SJCRH30 (cell line): ENCODE data around the gene GLI3. TPM values are rescaled to one million over a fixed set of nuclear protein-coding genes. Genes with fewer than 3 reads are reported as not detected.

Experiments used
- DNase-seq, 2 experiments: peaks; one replicate each; pipeline ENCODE4 v3.0.0-alpha.2; 2015 to 2020
- H3K27ac ChIP-seq: fragments of 250-450 bp; sonication (Bioruptor Pico); 2 replicates; pipeline ENCODE4 v1.5.1; 2020; ENCODE audit warnings: mild to moderate bottlenecking, moderate library complexity
- H3K27me3 ChIP-seq: fragments of 250-450 bp; sonication (Bioruptor Pico); 2 replicates; pipeline ENCODE4 v1.5.1; 2020; ENCODE audit warnings: mild to moderate bottlenecking, moderate library complexity
- H3K36me3 ChIP-seq: fragments of 250-450 bp; sonication (Bioruptor Pico); 2 replicates; pipeline ENCODE4 v1.5.1; 2020; ENCODE audit warnings: mild to moderate bottlenecking, moderate library complexity
- H3K4me1 ChIP-seq: fragments of 250-450 bp; sonication (Bioruptor Pico); 2 replicates; pipeline ENCODE4 v1.5.1; 2020; ENCODE audit warnings: mild to moderate bottlenecking, moderate library complexity
- H3K4me3 ChIP-seq: fragments of 250-450 bp; sonication (Bioruptor Pico); 2 replicates; pipeline ENCODE4 v1.5.1; 2020; ENCODE audit warnings: mild to moderate bottlenecking, moderate library complexity
- H3K9me3 ChIP-seq: fragments of 250-450 bp; sonication (Bioruptor Pico); replicated peaks from 2 replicates; pipeline ENCODE4 v1.5.1; 2020; ENCODE audit warnings: mild to moderate bottlenecking, moderate library complexity
- total RNA-seq: library from RNA; depleted of rRNA; stranded (reverse); fragments of >200 nt; shearing (Covaris generic); gene quantifications from 2 replicates; pipeline ENCODE4 v1.2.3, GENCODE V29; 2014

The GLI3 gene
- total RNA-seq, 1 experiment from 2014 or later, result 11.1 TPM

DNA sequence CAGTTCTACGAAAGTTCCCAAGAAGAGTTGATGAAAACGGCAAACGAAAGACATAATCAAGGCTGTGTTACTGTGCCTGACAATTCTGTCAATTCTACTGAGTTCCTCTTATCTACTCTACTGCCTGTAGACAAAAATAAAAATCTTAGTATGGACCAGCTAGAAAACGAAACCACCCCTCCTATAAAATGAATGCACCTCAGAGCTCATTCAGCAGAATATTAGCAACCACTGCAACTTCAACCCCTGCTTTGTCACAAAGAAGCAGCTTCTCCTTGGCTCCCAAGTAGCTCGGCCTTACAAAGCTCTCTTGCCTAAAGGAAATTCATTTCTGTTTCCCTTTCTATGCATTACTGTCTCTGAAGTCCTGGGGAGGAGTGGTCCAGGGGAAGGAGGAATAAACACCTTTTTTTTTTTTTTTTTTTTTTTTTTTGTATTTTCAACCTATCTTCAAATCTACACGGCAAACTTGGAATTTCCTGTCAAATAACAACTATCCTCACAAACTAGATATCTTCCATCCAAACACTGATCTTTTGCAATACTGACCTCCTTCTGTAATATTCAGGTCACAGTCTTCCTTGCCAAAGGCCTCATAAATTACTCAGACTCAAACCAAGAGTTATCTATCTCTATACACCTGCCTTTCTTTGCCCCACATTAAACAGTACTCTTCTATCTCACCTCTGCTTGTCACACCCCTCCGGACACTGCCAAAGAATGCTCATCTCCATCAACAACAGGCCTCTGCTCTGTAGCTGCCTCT lies 74.3 kb downstream of the GLI3 start:
- Histone ChIP-seq H3K4me1 (peaks cover 8% of the 10 kb centered on the region; the same call in 1 of the 2 replicates), H3K9me3 (no peaks in the 10 kb centered on the region), H3K27ac (no peak overlapping the region), H3K36me3 (no peaks in the 10 kb centered on the region; the same call in 1 of the 2 replicates), H3K4me3 (no peak overlapping the region), H3K27me3 (no peaks in the 10 kb centered on the region)
- DNase-seq, result no peak

DNA sequence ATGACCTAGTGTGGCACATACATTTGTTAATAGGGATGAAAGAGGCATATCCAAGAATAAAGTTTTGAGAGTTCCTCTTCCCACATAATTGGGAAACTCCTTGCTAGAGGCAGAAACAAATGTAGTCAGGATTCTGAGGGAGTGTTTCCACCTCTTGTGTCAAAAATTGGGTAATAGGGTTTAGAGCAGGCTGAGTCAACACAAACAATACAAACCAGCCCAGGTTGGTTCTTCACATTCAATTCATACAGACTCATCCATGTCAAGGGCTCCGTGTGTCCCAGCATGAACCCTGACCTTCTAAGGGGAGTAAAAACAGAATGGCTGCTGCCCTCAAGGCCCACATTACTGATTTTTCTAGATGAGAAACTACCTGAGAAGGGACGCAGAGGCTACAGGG lies 75.3 kb downstream of the GLI3 start:
- no peak overlapping the region for H3K27ac ChIP-seq
- H3K27me3 ChIP-seq, result no peaks in the 10 kb centered on the region
- H3K4me3 ChIP-seq, result no peak overlapping the region
- peaks cover 8% of the 10 kb centered on the region; the same call in 1 of the 2 replicates for H3K4me1 ChIP-seq
- no peak for DNase-seq
- H3K9me3 ChIP-seq, result no peaks in the 10 kb centered on the region
- H3K36me3 ChIP-seq, result no peaks in the 10 kb centered on the region; the same call in none of the 2 replicates

DNA sequence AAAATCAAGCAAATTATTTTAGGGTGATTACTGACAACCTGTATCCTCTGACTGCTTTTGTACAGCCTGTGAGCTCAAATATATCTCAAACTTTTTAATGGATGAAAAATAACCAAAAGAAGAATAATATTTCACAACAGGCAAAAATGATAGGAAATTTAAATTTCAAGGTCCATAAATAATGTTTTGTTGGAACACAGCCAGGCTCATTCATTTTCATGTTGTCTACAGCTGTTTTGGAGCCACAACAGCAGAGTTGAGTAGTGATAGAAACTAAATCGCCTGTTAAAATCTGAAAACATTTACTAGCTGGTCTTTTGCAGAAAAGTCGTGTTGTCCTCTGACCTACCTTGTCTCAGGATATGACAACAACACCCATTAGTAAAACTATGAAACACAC lies 75.9 kb downstream of the GLI3 start:
- Histone ChIP-seq H3K4me1 (peaks cover 8% of the 10 kb centered on the region; the same call in 1 of the 2 replicates), H3K36me3 (no peaks in the 10 kb centered on the region; the same call in none of the 2 replicates), H3K27ac (0 out of 2 replicates have a peak overlapping the region, but pooled peaks have one; percentile 12), H3K4me3 (no peak overlapping the region), H3K9me3 (no peaks in the 10 kb centered on the region), H3K27me3 (no peaks in the 10 kb centered on the region)
- DNase-seq, result peak in 1 of 2 experiments; percentile 31

DNA sequence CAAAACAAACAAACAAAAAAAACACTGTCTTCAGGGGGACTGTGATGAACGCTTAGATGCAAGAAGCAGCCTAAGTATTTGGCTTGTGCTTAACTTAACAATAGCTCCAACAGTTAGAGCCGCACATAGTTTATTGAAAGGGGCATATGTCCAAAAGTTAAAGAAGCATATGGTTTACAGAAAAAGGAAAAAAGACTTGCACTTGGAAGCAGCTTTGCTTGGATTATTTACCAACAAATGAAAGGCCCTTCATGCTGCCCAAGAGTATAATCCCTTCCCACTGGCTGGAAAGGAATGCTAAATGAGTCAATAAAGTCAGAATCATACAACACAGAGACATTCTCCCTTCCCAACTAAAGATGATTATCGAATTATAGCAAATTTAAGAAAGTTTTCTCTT lies 77.9 kb downstream of the GLI3 start:
- peaks cover 8% of the 10 kb centered on the region; the same call in 1 of the 2 replicates for H3K4me1 ChIP-seq
- no peak for DNase-seq
- H3K4me3 ChIP-seq, result no peak overlapping the region
- no peaks in the 10 kb centered on the region; the same call in none of the 2 replicates for H3K36me3 ChIP-seq
- H3K27ac ChIP-seq, result no peak overlapping the region
- no peaks in the 10 kb centered on the region for H3K27me3 ChIP-seq
- H3K9me3 ChIP-seq, result no peaks in the 10 kb centered on the region

DNA sequence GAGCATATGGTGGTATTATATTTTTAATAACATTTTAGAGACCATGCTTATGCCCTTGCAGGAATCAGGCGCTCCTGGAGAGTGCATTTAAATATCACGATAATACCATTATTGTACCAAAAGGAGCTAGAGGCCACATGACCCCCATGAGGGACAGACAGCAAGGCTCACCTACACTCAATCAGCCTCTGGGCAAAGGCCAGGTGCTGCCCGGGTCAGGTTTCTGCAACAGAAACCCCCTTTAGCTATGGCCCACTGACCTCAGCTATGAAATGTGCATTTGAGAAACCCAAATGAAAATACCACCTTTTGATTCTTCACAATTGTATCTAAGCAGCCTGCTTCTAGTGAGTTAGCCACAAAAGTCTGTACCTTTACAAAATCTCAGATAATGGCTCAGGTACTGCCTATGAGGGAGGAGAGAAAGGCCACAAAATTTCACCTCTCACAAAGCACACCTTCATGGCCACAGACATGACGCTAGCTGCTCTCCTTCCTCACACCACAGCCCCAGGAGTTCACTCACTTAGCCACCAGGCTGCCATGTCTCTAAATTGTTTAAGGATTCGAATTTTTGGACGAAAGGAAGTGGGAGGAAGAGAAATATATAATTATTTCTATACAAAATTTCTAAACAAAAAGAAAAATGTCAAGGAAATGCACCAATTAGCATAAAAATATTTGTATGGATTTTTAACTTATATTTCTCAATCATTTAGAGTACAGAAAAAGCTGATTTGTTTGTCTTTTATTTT lies 79.9 kb downstream of the GLI3 start:
- Histone ChIP-seq H3K27me3 (no peaks in the 10 kb centered on the region), H3K9me3 (no peaks in the 10 kb centered on the region), H3K4me3 (no peak overlapping the region), H3K36me3 (no peaks in the 10 kb centered on the region; the same call in none of the 2 replicates), H3K27ac (no peak overlapping the region), H3K4me1 (peaks cover 17% of the 10 kb centered on the region)
- DNase-seq, result no peak

DNA sequence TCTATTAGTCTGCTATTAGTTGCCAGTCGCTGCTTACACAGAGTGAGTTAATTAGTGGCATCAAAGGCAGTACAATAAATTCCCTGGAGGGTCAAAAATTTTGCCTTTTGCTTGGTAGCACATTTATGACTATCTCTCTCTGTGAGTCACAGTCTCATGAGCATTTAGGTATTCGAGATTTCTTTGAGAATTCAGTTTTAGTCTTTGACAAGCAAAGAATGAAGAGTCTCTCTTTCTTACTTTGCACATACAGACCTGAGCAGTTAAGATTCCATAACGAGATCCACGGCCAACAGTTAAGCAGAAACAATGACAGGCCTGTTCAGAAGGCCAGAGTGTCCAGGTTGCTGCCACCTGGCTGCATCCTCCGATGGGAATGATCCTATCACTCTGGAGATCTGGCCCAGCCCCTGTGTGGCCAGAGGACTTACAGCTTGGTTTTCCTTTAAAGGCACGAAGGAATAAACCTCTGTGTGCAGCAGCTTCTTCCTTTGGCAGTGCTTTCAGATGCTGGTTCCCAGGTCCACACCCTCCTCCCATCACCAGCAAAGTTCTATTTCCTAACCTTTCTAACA lies 80.6 kb downstream of the GLI3 start:
- H3K9me3 ChIP-seq, result no peaks in the 10 kb centered on the region
- no peak overlapping the region for H3K27ac ChIP-seq
- H3K4me1 ChIP-seq, result peaks cover 20% of the 10 kb centered on the region
- no peak for DNase-seq
- H3K4me3 ChIP-seq, result no peak overlapping the region
- H3K36me3 ChIP-seq, result no peaks in the 10 kb centered on the region; the same call in none of the 2 replicates
- no peaks in the 10 kb centered on the region for H3K27me3 ChIP-seq

DNA sequence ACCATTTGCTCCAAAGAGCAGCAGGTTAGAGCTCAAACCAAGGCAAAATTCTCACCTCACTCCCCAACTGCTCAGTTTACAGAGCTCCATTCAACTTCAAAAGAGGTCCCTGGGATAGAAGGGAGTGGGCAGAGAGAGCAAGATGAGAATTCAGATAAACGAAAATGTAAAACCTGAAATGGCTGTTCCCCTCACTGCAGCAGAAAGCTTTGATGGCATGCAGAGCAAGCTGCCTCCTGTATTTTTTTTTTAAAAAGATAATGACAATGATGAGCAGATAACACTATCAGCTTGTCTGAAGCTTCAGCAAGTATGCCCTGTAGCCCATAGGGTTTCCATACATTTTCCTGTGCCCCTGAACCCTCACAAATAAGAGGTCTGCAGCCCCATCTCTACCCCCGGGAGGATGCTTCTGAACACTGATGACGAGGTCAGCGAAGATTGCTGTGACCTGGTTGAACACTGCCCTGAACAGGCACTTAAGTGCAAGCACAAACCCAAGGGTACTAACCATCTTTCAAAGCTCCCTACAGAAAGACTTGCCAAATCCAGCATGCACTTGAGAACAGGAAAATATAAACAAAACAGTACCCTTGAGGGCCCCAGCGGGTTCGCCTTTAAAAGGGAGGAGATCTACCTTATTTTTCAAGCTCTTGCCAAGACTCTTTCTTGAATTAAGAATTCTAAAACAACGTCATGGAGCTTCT lies 81.3 kb downstream of the GLI3 start:
- H3K4me3 ChIP-seq, result no peak overlapping the region
- no peaks in the 10 kb centered on the region; the same call in 1 of the 2 replicates for H3K36me3 ChIP-seq
- no peak overlapping the region for H3K27ac ChIP-seq
- H3K4me1 ChIP-seq, result peaks cover 20% of the 10 kb centered on the region
- DNase-seq, result no peak
- no peaks in the 10 kb centered on the region for H3K27me3 ChIP-seq
- H3K9me3 ChIP-seq, result no peaks in the 10 kb centered on the region

DNA sequence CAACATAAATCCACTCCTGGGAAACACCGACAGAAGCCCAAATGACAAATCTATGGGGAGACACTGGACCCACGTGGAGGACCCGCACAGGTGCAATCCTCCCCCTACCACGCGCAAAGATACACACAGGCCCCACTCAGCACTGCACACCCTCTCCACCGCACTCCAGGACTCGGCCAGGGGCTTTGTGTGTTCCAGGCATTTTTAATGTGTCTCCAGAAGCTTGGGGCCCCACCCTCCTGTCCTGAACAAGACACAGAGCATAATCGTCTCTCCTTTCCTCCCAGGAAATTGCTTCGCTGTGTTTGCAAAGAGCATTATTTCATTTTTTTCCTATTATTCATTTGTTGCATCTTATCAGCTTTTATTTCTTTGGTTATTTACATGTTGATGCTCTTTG lies 82.8 kb downstream of the GLI3 start:
- Histone ChIP-seq H3K4me1 (peaks cover 22% of the 10 kb centered on the region), H3K4me3 (no peak overlapping the region), H3K9me3 (no peaks in the 10 kb centered on the region), H3K27ac (no peak overlapping the region), H3K36me3 (no peaks in the 10 kb centered on the region; the same call in 1 of the 2 replicates), H3K27me3 (no peaks in the 10 kb centered on the region)
- no peak for DNase-seq

DNA sequence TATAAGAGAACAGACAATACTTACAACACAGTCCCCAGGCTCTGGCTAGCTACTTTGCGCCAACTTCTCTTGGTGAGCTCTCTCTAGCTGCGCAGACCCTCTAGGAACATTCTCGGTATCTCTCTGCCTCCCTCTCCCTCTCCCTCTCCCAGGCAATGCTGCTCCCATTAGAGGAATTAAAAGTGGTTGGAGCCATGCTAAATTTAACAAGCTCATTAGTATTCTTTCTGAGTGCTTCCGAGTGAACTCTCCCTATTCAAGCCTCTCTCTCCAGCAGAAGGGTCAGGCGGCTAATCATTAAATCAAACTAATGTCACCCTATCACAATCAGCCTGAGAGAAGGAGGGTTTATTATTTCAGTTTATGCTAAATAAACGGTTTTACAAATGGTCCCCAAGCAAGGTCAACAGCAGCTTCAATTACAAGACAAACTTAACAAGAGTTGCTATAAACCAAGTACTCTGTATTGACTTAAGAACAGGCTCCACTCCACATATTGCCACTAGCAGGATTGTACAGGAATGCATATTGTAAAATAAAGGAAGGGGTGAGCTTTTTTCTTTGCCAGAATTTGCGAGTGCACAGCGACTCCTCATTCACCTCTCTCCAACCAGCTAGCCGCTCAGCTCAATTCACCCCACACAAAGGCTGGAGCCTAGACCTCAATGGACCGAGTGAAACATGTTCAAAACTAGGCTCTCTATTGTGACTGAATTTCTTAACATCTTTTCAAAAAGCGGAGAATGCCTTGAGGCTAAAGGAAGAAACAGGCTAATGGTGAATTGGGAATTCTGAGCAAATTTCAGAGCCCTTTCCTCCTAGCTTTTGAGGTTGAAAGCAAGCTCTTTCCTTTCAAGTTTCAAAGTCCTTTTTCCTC lies 84.4 kb downstream of the GLI3 start:
- no peaks in the 10 kb centered on the region for H3K27me3 ChIP-seq
- no peak overlapping the region; the same call in 1 of the 2 replicates for H3K27ac ChIP-seq
- H3K9me3 ChIP-seq, result no peaks in the 10 kb centered on the region
- no peaks in the 10 kb centered on the region; the same call in 1 of the 2 replicates for H3K36me3 ChIP-seq
- peaks cover 22% of the 10 kb centered on the region for H3K4me1 ChIP-seq
- DNase-seq, result peak in 1 of 2 experiments; percentile 13
- no peak overlapping the region for H3K4me3 ChIP-seq

DNA sequence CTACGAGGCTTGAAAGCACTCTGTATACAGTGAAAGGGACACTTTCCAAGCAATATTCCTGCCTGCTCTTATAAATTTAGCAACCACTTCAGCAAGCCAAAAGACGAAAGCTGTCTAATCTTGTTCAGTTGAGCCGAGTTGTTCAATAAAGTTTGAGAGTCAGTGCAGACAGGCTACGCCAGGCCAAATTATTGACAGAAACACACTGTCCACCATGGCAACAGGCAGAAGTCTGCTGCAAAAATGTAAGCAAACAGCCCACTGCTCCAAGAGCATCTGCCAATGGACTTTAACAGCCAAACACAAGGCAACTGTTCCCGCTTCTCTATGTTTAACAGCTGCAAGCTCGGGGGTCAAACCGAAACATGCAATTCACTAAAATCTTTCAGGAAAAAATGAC lies 85.7 kb downstream of the GLI3 start:
- no peaks in the 10 kb centered on the region for H3K9me3 ChIP-seq
- H3K27me3 ChIP-seq, result no peaks in the 10 kb centered on the region
- no peaks in the 10 kb centered on the region for H3K36me3 ChIP-seq
- H3K4me1 ChIP-seq, result peaks cover 22% of the 10 kb centered on the region
- H3K4me3 ChIP-seq, result peak overlapping the region; percentile 35
- peak overlapping the region; percentile 76 for H3K27ac ChIP-seq
- DNase-seq, result peak; percentile 85 to 92

DNA sequence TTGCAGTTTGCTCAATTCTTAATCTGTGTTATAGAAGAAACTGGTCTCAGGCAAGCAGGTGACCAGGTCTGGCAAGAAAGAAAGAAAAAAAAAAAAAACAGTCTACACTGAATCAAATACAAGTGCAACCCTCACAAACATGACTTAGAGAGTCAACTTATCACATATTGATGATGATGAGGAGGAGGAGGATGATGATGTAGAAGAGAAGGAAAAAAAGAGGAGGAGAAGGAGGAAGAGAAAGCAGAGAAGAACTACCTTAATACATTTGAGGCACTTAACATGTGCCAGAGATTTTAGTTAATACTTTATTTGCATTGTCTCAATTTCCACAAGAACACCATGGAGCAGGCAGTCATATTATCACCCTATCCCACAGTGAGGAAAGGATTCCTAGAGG lies 91.5 kb downstream of the GLI3 start:
- no peaks in the 10 kb centered on the region for H3K36me3 ChIP-seq
- H3K9me3 ChIP-seq, result no peaks in the 10 kb centered on the region
- no peak for DNase-seq
- no peaks in the 10 kb centered on the region for H3K27me3 ChIP-seq
- no peak overlapping the region for H3K27ac ChIP-seq
- 0 out of 2 replicates have a peak, but pooled peaks cover under 1% of the 10 kb centered on the region for H3K4me1 ChIP-seq
- H3K4me3 ChIP-seq, result no peak overlapping the region

DNA sequence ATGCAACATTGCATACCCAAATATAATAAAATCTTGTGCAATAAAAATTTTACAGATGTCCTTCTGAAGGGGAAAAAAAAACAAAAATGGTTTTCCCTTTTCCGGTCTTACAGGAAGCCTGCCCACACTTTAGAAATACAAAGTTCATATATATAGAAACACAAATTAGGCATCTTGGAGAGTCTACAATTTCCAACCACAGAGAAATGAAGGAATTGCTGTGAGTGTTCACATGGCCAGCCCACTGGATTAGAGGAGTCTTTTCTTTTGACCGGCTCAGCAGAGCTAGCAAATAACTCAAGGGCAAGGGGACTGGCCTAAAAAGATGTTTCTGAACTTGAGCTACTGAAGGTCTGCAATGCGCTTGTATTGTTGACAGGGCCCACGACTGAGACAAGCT lies 92.4 kb downstream of the GLI3 start:
- no peak overlapping the region for H3K27ac ChIP-seq

DNA sequence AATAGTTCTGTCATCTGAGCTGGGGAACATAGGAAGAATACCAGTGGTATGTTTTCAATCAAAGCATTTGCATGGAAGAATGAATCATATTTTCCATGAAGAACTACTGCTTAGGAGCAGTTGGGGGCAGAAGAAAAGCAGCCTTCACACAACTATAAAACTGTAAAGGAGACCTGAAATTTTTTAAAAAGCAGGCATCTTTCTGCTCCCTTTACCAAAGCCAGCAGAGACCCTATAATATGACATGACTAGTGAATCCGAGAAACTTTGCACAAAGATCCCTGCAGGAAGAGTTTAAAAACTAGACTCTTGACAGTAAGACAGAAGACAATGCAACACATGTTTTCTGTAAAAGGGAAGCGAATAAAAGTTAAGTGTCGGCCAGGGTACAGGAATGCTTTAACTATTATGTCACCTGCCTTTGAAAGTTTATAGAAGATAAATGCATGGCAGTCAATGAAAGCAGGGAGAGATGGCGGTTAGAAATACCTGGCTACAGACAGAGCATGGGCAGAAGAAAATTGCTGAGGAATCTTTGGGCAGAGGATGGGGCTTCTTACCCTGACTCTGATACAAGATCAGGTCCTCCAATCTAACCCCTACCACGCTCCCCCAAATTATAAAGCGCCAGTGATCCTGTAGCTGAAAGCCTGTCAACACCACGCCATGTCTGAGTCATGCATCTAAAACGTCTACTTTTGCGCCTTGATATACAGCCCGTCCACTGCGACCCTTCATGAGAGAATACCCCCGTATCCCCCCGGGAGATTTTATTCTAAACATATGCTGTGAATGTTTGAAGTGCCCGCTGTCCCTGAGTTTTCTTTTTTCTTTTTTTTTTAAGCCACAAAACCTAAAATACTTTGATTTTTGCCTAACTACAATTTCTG lies 93.1 kb downstream of the GLI3 start:
- no peaks in the 10 kb centered on the region for H3K27me3 ChIP-seq
- H3K9me3 ChIP-seq, result no peaks in the 10 kb centered on the region
- no peak overlapping the region for H3K27ac ChIP-seq
- DNase-seq, result no peak
- no peak overlapping the region for H3K4me3 ChIP-seq
- H3K4me1 ChIP-seq, result no peaks in the 10 kb centered on the region
- H3K36me3 ChIP-seq, result no peaks in the 10 kb centered on the region

More for the DNA sequence above, 92.4 kb downstream of the GLI3 start:
- no peaks in the 10 kb centered on the region for H3K4me1 ChIP-seq
- H3K4me3 ChIP-seq, result no peak overlapping the region
- H3K36me3 ChIP-seq, result no peaks in the 10 kb centered on the region
- no peaks in the 10 kb centered on the region for H3K9me3 ChIP-seq
- DNase-seq, result no peak
- H3K27me3 ChIP-seq, result no peaks in the 10 kb centered on the region
